ENCODE results near the gene GAGE12J. TPM values are rescaled to one million over a fixed set of nuclear protein-coding genes. Genes with fewer than 3 reads are reported as not detected.

Gene GAGE12J
- total and polyA plus RNA-seq, 4 donors = not detected

DNA sequence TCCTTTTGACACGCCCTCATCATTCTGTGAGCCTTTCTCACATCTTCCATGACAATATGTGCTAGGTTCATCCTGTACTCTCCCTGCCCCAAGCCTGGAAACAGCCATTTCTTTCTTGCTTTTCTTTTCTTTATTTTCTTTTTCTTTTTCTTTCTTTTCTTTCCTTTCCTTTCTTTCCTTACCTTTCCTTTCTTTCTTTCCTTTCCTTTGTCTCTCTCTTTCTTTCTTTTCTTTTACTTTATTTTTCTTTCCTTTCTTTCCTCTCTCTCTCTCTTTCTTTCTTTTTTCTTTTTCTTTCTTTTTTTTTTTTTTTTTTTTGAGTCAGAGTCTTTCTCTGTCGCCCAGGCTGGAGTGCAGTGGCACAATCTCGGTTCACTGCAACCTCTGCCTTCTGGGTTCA lies 37.6 kb upstream of the GAGE12J start:
- no peak for DNase-seq (ENCODE audit: low spot score)
- no peak overlapping the region for H3K4me3 ChIP-seq (ENCODE audit: low read depth in 1 of 3, low read length in 3 of 3)
- H3K9me3 ChIP-seq (ENCODE audit: control insufficient read depth in 4 of 4, low read length in 3 of 4) = no peaks in the 10 kb centered on the region
- no peak overlapping the region for H3K27ac ChIP-seq (ENCODE audit: low read depth in 1 of 2, low read length in 2 of 2)
- H3K4me1 ChIP-seq (ENCODE audit: control insufficient read depth in 4 of 4, insufficient read depth in 4 of 4, low read length in 3 of 4) = no peaks in the 10 kb centered on the region
- H3K27me3 ChIP-seq (ENCODE audit: control insufficient read depth in 4 of 4, insufficient read depth in 4 of 4, low read length in 3 of 4) = no peaks in the 10 kb centered on the region
- WGBS = 95% methylated on average over 3 of the region's 3 CpGs
- H3K36me3 ChIP-seq (ENCODE audit: control insufficient read depth in 4 of 4, insufficient read depth in 3 of 4, low read depth in 1 of 4, low read length in 3 of 4) = no peaks in the 10 kb centered on the region
- H3K9ac ChIP-seq (ENCODE audit: low read depth in 1 of 2, low read length in 2 of 2) = no peak overlapping the region
- no peak for TF ChIP-seq YY1 (IDR thresholded peaks at IDR 0.05)
- TF ChIP-seq EGR1 (IDR thresholded peaks at IDR 0.05; ENCODE audit: low read depth in 2 of 2) = no peak
- no peak for TF ChIP-seq FOXA1 (IDR thresholded peaks at IDR 0.05)
- no peak for TF ChIP-seq HNF4A (conservative IDR thresholded peaks at IDR 0.05)
- no peak for TF ChIP-seq TAF1 (conservative IDR thresholded peaks at IDR 0.05)
- TF ChIP-seq GABPA (IDR thresholded peaks at IDR 0.05 in 1 of 2, conservative IDR thresholded peaks at IDR 0.05 in 1 of 2) = no peak
- TF ChIP-seq, protein P1, sequence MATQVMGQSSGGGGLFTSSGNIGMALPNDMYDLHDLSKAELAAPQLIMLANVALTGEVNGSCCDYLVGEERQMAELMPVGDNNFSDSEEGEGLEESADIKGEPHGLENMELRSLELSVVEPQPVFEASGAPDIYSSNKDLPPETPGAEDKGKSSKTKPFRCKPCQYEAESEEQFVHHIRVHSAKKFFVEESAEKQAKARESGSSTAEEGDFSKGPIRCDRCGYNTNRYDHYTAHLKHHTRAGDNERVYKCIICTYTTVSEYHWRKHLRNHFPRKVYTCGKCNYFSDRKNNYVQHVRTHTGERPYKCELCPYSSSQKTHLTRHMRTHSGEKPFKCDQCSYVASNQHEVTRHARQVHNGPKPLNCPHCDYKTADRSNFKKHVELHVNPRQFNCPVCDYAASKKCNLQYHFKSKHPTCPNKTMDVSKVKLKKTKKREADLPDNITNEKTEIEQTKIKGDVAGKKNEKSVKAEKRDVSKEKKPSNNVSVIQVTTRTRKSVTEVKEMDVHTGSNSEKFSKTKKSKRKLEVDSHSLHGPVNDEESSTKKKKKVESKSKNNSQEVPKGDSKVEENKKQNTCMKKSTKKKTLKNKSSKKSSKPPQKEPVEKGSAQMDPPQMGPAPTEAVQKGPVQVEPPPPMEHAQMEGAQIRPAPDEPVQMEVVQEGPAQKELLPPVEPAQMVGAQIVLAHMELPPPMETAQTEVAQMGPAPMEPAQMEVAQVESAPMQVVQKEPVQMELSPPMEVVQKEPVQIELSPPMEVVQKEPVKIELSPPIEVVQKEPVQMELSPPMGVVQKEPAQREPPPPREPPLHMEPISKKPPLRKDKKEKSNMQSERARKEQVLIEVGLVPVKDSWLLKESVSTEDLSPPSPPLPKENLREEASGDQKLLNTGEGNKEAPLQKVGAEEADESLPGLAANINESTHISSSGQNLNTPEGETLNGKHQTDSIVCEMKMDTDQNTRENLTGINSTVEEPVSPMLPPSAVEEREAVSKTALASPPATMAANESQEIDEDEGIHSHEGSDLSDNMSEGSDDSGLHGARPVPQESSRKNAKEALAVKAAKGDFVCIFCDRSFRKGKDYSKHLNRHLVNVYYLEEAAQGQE (IDR thresholded peaks at IDR 0.05) = no peak
- TF ChIP-seq, protein P2, sequence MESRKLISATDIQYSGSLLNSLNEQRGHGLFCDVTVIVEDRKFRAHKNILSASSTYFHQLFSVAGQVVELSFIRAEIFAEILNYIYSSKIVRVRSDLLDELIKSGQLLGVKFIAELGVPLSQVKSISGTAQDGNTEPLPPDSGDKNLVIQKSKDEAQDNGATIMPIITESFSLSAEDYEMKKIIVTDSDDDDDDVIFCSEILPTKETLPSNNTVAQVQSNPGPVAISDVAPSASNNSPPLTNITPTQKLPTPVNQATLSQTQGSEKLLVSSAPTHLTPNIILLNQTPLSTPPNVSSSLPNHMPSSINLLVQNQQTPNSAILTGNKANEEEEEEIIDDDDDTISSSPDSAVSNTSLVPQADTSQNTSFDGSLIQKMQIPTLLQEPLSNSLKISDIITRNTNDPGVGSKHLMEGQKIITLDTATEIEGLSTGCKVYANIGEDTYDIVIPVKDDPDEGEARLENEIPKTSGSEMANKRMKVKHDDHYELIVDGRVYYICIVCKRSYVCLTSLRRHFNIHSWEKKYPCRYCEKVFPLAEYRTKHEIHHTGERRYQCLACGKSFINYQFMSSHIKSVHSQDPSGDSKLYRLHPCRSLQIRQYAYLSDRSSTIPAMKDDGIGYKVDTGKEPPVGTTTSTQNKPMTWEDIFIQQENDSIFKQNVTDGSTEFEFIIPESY (IDR thresholded peaks at IDR 0.05) = no peak
- TF ChIP-seq, protein P3, sequence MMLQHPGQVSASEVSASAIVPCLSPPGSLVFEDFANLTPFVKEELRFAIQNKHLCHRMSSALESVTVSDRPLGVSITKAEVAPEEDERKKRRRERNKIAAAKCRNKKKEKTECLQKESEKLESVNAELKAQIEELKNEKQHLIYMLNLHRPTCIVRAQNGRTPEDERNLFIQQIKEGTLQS (IDR thresholded peaks at IDR 0.05) = no peak
- TF ChIP-seq, protein P4, sequence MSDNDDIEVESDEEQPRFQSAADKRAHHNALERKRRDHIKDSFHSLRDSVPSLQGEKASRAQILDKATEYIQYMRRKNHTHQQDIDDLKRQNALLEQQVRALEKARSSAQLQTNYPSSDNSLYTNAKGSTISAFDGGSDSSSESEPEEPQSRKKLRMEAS (IDR thresholded peaks at IDR 0.05) = no peak
- no peak for TF ChIP-seq NR2F2 (IDR thresholded peaks at IDR 0.05)
- TF ChIP-seq RAD21 (IDR thresholded peaks at IDR 0.05) = no peak
- TF ChIP-seq HNF4G (IDR thresholded peaks at IDR 0.05) = no peak
- TF ChIP-seq FOXA2 (IDR thresholded peaks at IDR 0.05) = no peak

DNA sequence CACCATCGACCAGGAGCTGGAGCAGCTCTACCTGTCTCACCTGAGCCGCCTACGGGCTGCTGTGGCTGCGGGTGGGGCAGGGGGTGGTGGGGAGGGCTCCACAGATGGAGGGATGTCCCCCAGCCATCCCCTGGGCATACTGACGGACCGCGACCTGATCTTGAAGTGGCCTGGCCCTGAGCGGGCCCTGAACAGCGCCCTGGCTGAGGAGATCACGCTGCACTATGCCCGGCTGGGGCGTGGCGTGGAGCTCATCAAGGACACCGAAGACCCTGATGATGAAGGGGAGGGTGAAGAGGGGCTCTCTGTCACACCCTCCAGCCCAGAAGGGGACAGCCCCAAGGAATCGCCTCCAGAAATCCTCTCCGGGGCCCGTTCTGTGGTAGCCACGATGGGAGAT lies 35.7 kb upstream of the GAGE12J start:
- H3K27me3 ChIP-seq (ENCODE audit: control insufficient read depth in 4 of 4, insufficient read depth in 4 of 4, low read length in 3 of 4) = no peaks in the 10 kb centered on the region
- DNase-seq (ENCODE audit: low spot score) = no peak
- H3K9ac ChIP-seq (ENCODE audit: low read depth in 1 of 2, low read length in 2 of 2) = no peak overlapping the region
- TF ChIP-seq RXRA (IDR thresholded peaks at IDR 0.05) (no peak), JUND (IDR thresholded peaks at IDR 0.05) (no peak), NR2F2 (IDR thresholded peaks at IDR 0.05) (no peak), YY1 (IDR thresholded peaks at IDR 0.05) (no peak), TAF1 (conservative IDR thresholded peaks at IDR 0.05) (no peak), EGR1 (IDR thresholded peaks at IDR 0.05; ENCODE audit: low read depth in 2 of 2) (no peak), SP1 (IDR thresholded peaks at IDR 0.05) (no peak), FOXA1 (IDR thresholded peaks at IDR 0.05) (no peak)
- TF ChIP-seq, protein P3 (IDR thresholded peaks at IDR 0.05) = no peak
- TF ChIP-seq, protein P1 (IDR thresholded peaks at IDR 0.05) = no peak
- TF ChIP-seq, protein P5, sequence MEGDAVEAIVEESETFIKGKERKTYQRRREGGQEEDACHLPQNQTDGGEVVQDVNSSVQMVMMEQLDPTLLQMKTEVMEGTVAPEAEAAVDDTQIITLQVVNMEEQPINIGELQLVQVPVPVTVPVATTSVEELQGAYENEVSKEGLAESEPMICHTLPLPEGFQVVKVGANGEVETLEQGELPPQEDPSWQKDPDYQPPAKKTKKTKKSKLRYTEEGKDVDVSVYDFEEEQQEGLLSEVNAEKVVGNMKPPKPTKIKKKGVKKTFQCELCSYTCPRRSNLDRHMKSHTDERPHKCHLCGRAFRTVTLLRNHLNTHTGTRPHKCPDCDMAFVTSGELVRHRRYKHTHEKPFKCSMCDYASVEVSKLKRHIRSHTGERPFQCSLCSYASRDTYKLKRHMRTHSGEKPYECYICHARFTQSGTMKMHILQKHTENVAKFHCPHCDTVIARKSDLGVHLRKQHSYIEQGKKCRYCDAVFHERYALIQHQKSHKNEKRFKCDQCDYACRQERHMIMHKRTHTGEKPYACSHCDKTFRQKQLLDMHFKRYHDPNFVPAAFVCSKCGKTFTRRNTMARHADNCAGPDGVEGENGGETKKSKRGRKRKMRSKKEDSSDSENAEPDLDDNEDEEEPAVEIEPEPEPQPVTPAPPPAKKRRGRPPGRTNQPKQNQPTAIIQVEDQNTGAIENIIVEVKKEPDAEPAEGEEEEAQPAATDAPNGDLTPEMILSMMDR (IDR thresholded peaks at IDR 0.05; ENCODE audit: low read depth, low read length, missing input control) = no peak
- TF ChIP-seq, protein P4 (IDR thresholded peaks at IDR 0.05) = no peak
- H3K4me3 ChIP-seq (ENCODE audit: low read depth in 1 of 3, low read length in 3 of 3) = no peak overlapping the region
- WGBS = 93% methylated on average over 18 of the region's 18 CpGs
- H3K27ac ChIP-seq (ENCODE audit: low read depth in 1 of 2, low read length in 2 of 2) = no peak overlapping the region
- no peaks in the 10 kb centered on the region for H3K36me3 ChIP-seq (ENCODE audit: control insufficient read depth in 4 of 4, insufficient read depth in 3 of 4, low read depth in 1 of 4, low read length in 3 of 4)
- no peaks in the 10 kb centered on the region for H3K9me3 ChIP-seq (ENCODE audit: control insufficient read depth in 4 of 4, low read length in 3 of 4)
- H3K4me1 ChIP-seq (ENCODE audit: control insufficient read depth in 4 of 4, insufficient read depth in 4 of 4, low read length in 3 of 4) = no peaks in the 10 kb centered on the region

All from liver (tissue), 9 donors.